SH-SY5Y (cell line): ENCODE measurements around the gene OR6S1.

Experiments used
- GATA2 ChIP-seq: IDR thresholded peaks from 2 replicates; pipeline ENCODE4 v1.6.1; 2011; ENCODE audit warnings: mild to moderate bottlenecking, low read depth, low read length
- GATA3 ChIP-seq: IDR thresholded peaks from 2 replicates; pipeline ENCODE4 v1.6.1; 2011; ENCODE audit warnings: low read depth, mild to moderate bottlenecking, low read length, moderate library complexity

DNA sequence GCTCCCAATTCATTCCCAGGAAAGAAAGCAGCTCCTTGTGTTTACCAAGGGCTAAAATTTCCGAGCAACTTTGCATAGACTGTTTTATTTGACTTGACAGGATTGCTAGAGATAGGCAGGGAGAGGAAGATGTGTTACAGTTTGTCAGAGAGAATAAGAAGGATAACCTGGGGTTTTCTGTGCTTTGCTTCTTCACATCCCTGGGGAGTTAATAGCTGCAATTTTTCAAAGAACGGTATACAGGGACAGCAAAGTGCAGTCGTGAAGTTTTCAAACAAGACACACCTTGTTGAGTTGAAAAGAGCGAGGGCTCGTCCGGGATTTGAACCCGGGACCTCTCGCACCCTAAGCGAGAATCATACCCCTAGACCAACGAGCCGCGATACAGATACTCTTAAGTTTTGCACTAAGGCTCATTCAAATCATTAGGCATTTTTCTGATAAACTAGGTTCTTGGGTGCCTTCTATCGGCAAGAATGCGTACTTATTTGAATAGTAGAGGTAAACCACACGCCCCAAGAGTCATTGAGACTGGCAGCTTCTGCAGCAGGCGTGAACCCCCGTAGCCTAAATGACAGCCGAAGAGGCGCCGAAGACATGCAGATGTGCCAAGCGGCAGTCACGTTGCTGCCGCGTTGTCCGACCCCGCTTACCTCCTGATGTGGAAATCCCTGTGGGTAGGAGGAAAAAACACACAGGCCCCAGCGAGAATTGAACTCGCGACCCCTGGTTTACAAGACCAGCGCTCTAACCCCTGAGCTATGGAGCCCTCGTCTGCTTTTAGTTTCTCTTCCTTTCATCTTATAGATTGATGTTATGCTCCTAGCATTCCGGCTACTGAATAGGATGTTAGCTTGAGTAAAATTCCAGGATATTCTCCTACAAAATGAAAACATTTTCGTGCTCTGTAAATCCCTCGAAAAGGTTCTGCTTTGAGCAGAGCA lies 28.1 kb downstream of the OR6S1 start:
- TF ChIP-seq GATA3 = no peak
- TF ChIP-seq GATA2 = no peak
